ENCODE results near the gene TADA2B.
"Not testable (repeated sequence)": the region's sequence is repeated elsewhere in the genome, so short reads cannot be mapped to it uniquely, and the experiment has no call there.

TADA2B gene

GRCh38 chr4:7078025-7078424 is 34.9 kb downstream of the TADA2B start:
- no peak for DNase-seq (ENCODE audit: extremely low read depth in 1 of 2, low read depth in 1 of 2)

- not testable (repeated sequence) for DNase-seq (ENCODE audit: extremely low read depth in 1 of 2, low read depth in 1 of 2)
Measured at GRCh38 chr4:7079483-7079882, 36.3 kb downstream of the TADA2B start.

DNA sequence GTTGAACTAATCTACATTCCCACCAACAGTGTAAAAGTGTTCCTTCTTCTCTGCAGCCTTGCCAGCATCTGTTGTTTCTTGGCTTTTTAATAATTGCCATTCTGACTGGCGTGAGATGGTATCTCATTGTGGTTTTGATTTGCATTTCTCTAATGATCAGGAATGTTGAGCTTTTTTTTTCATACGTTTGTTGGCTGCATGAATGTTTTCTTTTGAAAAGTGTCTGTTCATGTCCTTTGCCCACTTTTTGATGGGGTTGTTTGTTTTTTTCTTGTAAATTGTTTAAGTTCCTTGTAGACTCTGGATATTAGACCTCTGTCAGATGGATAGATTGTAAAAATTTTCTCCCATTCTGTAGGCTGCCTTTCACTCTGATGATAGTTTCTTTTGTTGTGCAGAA is 36.7 kb downstream of the TADA2B start:
- DNase-seq (ENCODE audit: extremely low read depth in 1 of 2, low read depth in 1 of 2) = not testable (repeated sequence)

- DNase-seq (ENCODE audit: extremely low read depth in 1 of 2, low read depth in 1 of 2) = no peak
Measured at GRCh38 chr4:7083597-7084563, 40.7 kb downstream of the TADA2B start.

- DNase-seq (ENCODE audit: extremely low read depth in 1 of 2, low read depth in 1 of 2) = not testable (repeated sequence)
Measured at GRCh38 chr4:7084564-7084961, 41.4 kb downstream of the TADA2B start.

DNA sequence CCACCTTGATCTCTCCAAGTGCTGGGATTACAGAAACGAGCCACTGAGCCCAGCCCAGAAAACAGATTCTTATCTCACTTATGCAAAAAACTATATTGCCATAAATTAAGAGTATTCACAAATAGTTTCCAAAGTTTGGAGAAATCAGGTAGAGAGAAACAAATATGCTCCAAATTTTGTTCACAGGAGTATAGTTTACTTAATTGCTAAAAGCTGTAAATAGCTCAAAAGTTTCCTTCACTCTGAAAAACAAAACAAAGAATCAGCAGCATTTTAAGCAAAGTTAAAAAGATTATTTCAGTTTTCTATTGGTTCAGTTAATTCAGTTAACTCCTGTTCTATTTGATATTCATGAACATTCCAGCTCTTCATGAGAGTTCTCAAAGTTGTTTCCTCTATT is 43.2 kb downstream of the TADA2B start:
- no peak for DNase-seq (ENCODE audit: extremely low read depth in 1 of 2, low read depth in 1 of 2)

DNA sequence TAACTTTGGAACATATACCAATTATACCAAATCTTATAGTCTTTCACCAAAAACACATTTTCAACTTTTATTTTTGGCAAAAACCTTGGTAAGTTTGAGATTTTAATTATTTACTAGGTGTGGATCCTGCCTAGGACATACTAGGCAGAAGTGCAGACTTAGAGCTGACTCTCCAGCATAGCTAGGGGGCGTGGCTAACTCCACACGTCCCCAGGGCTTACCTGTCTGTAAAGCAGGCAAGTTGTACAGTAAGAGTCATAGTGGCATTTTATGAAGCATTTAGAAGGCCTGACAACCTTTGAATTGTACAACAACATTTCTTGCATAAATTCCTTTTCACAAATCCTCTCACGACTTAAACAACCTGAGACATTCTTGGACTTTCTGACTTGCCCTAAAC is 43.9 kb downstream of the TADA2B start:
- DNase-seq (ENCODE audit: extremely low read depth in 1 of 2, low read depth in 1 of 2) = no peak

- DNase-seq (ENCODE audit: extremely low read depth in 1 of 2, low read depth in 1 of 2) = no peak
Measured at GRCh38 chr4:7089213-7089986, 46.2 kb downstream of the TADA2B start.

- no peak for DNase-seq (ENCODE audit: extremely low read depth in 1 of 2, low read depth in 1 of 2)
Measured at GRCh38 chr4:7092026-7092425, 48.9 kb downstream of the TADA2B start.

DNA sequence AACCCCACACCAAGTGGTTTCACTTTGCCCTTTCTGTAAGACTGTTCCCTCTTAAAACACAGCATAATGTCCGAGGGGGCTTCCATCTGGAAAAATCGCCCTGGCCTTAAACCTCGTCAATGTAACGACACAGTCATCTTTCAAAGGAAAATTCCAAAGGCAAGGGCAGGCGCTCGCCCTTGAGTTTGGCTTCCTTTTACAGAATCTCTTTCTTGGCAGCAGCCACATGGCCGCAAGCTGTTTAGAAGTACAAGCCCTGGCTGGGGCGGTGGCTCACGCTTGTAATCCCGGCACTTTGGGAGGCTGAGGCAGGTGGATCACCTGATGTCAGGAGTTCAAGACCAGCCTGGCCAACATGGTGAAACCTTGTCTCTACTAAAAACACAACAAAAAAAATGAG is 51.7 kb downstream of the TADA2B start:
- DNase-seq (ENCODE audit: extremely low read depth in 1 of 2, low read depth in 1 of 2) = no peak

- no peak for DNase-seq (ENCODE audit: extremely low read depth in 1 of 2, low read depth in 1 of 2)
Measured at GRCh38 chr4:7095611-7096155, 52.5 kb downstream of the TADA2B start.

- no peak for DNase-seq (ENCODE audit: extremely low read depth in 1 of 2, low read depth in 1 of 2)
Measured at GRCh38 chr4:7096236-7096635, 53.1 kb downstream of the TADA2B start.

GRCh38 chr4:7101692-7102515 is 58.7 kb downstream of the TADA2B start:
- DNase-seq (ENCODE audit: extremely low read depth in 1 of 2, low read depth in 1 of 2) = peak in 1 of 2 donors; percentile 32

DNA sequence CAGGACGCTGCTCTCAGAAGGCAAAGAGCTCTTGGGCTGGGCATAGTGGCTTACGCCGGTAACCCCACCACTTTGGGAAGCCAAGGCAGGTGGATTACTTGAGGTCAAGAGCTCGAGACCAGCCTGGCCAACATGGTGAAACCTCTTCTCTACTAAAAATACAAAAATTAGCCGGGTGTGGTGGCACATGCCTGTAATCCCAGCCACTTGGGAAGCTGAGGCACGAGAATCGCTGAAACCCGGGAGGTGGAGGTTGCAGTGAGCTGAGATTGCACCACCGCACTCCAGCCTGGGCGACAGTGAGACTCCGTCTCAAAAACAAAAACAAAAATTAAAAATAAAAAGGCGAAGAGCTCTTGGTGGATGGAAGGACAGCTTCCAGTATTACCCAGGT is 59.3 kb downstream of the TADA2B start:
- not testable (repeated sequence) for DNase-seq (ENCODE audit: extremely low read depth in 1 of 2, low read depth in 1 of 2)

DNA sequence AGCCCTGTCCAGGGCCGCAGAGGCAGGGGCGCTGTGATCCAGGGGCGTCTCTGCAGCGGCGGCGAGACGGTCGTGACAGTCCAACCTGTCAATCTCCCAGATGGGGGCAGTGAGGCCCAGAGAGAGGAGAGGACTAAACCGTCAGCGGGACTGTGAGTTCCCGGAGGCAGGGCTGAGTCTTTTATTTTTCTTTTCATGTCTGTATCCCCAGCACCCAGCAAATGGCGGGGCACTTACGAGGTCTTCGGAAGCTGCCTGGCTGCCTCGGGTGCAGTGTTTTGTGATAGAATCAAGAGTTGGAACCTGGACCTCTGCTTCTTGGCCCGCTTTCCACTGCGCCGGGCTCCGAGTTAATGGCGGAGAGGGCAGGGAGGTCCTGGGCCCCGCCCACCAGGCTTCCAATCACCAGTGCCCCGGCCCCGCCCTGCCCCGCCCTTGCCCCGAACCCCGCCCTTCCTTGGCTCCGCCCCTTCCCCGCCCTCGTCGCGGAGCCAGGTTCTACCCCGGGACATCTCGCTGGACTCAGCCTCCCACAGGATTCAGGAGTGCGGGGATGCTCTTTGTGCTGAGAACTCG is 59.9 kb downstream of the TADA2B start:
- DNase-seq (ENCODE audit: extremely low read depth in 1 of 2, low read depth in 1 of 2) = peak; percentile 57 to 72

DNA sequence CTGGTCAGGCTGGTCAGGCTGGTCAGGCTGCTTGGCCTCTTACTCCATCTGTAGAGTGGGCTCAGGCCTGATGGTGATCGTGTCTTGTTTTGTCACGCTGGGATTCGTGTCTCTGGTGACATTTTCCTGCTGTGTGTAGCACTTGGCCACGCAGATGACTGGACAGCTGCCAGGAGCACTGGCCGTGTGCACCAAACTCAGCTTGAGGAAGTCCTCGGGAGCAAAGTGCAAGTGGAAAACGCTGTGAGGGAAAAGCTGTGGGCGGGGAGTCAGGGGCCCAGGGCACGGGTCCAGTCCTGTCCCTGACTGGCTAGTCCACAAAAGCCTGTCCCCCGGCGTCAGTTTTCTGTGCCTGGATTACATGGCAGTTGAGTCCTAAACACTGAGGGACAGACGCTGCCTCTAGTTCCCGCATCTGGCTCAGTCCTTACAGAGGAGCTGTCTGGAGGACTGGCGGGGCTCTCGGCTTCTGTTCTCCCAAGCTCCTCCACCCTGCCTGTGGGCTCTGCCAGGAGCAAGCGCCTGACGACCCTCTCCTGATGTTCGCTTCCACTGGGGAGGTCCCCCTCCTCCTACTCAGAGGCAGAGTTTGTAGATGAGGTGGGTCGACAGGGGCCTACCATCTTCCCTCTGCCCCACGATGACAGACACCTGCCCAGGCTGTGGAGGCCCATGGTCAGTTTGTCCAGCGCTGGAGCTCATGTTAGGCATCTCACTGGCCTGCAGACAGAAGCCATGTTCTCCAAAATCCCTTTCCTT is 60.6 kb downstream of the TADA2B start:
- no peak for DNase-seq (ENCODE audit: extremely low read depth in 1 of 2, low read depth in 1 of 2)

- DNase-seq (ENCODE audit: extremely low read depth in 1 of 2, low read depth in 1 of 2) = no peak
Measured at GRCh38 chr4:7104366-7105031, 61.3 kb downstream of the TADA2B start.

DNA sequence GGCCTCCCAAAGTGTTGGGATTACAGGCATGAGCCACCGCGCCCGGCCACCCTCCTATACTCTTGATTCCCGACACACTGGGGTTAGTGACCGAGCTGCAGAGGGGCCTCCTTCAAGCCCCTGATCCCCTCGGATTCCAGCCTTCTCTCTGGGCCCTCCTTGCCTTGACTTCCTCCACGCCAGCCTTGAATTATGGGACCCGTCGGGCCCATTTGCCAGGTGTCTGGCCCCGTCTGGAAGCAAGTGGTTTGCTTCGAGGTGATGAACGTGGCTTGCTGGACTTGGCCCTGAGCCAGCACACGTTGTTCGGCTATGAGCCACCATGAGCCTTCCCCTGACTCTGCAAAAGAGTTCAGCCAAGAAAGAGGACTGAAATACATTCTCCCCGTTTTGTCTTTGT is 62.1 kb downstream of the TADA2B start:
- DNase-seq (ENCODE audit: extremely low read depth in 1 of 2, low read depth in 1 of 2) = no peak
